Heart left ventricle (tissue), 13 donors: Measurements from ENCODE around the gene AMPD2.

Source experiments
- CTCF ChIP-seq, 12 donors: fragments of 200-600 bp; sonication (generic) in 4 of 12; IDR thresholded peaks; one replicate each; pipeline versions ENCODE4 v1.5.0 to v1.8.0; 2018 to 2022; ENCODE audit warnings: antibody characterized with exemption in 12 of 12, mild to moderate bottlenecking in 5 of 12
- POLR2A ChIP-seq, 2 donors: fragments of 450-650 bp; IDR thresholded peaks; one replicate each; pipeline ENCODE4 v1.6.1; 2017; ENCODE audit warnings: antibody characterized with exemption in 2 of 2, mild to moderate bottlenecking in 2 of 2, moderate library complexity in 2 of 2
- donor health status: ischemic (EF 13 %, LVEDD 7.1; RV severe dilation, severe dysfunction).
- donor health status: DM: no; HTN: yes; CAD: no.
- donor health status: DM: no; HTN: no; CAD: no.
- donor health status: ischemic (EF 25% LVEDD 6.9; RV normal size, moderate dysfunction).
- donor health status: ischemic (EF 25% LVEDD 5.7; RV mildly dilated, moderate dysfunction).
- donor health status: ischemic (EF 35%, LVEDD 5.7; RV mildly dilated, moderate dysfunction).
- donor health status: nonischemic (EF 11% LVEDD 7.7; RV severe dilation, severe dysfunction).
- donor health status: DM: yes; HTN: yes; CAD: no.
- donor health status: PGD.
- donor health status: ischemic (EF 29% LVEDD 5.4; RV normal size, mild dysfunction).
- donor health status: nonischemic (EF 23%, LVEDD 6.1; RV moderate dilation, normal function).

- TF ChIP-seq CTCF (IDR thresholded peaks at IDR 0.05) = no peak
- TF ChIP-seq POLR2A (IDR thresholded peaks at IDR 0.05) = no peak
Measured at GRCh38 chr1:109626682-109627408, 7.2 kb downstream of the AMPD2 start.
